ENCODE results near the gene LCT. TPM values are rescaled to one million over a fixed set of nuclear protein-coding genes. Genes with fewer than 3 reads are reported as not detected.

LCT gene
- total RNA-seq, 6 experiments from 2014 or later: not detected

GRCh38 chr2:135740206-135740605, 96.8 kb downstream of the LCT start:
- Mint-ChIP-seq H3K36me3 (ENCODE audit: low read depth) (peaks cover 17% of the 10 kb centered on the region), H3K27me3 (ENCODE audit: insufficient read depth) (peaks cover 2% of the 10 kb centered on the region; the same call in 1 of the 2 replicates), H3K4me1 (ENCODE audit: low read depth) (peaks cover 24% of the 10 kb centered on the region), H3K4me3 (no peak overlapping the region), H3K9me3 (no peaks in the 10 kb centered on the region), H3K27ac (no peak overlapping the region)
- DNase-seq: no peak
- TF ChIP-seq CTCF (IDR thresholded peaks at IDR 0.05): no peak

Other genes starting within 250 kb of the LCT start
- gene UBXN4, start 95.3 kb downstream of the LCT start, total RNA-seq (2021; fragmentation: NEBNext Ultra II Directional; extraction: Animal tissue kit (Norgen Biotek cat#: 25700)): 10 to 100 TPM; 65.8 to 89.1 (median 74.3) TPM
- 10 to 100 TPM; 22.5 to 36.0 (median 33.2) TPM for gene MCM6, start 39.3 kb upstream of the LCT start, total RNA-seq (2021; fragmentation: NEBNext Ultra II Directional; extraction: Animal tissue kit (Norgen Biotek cat#: 25700))
- 10 to 100 TPM; 65.6 to 74.3 (median 71.3) TPM for gene DARS1, start 148.4 kb upstream of the LCT start, total RNA-seq (2021; fragmentation: NEBNext Ultra II Directional; extraction: Animal tissue kit (Norgen Biotek cat#: 25700))

Data from HFFc6 (cell line).